NCI-H69 (cell line): ENCODE results near the gene USP21.

Source experiments
- DNase-seq: peaks from one replicate; lab custom pipeline; 2025; lab: John Stamatoyannopoulos, UW

Gene USP21

GRCh38 chr1:161193561-161194235 is 34.4 kb downstream of the USP21 start:
- no peak for DNase-seq

- DNase-seq: no peak
Measured at GRCh38 chr1:161195171-161195570, 35.9 kb downstream of the USP21 start.

GRCh38 chr1:161196111-161196510 is 36.8 kb downstream of the USP21 start:
- DNase-seq: no peak

GRCh38 chr1:161196521-161197451 is 37.5 kb downstream of the USP21 start:
- DNase-seq: no peak

- no peak for DNase-seq
Measured at GRCh38 chr1:161197560-161198193, 38.4 kb downstream of the USP21 start.

GRCh38 chr1:161198194-161198896 is 39.0 kb downstream of the USP21 start:
- DNase-seq: peak; percentile 79

- DNase-seq: peak; percentile 49
Measured at GRCh38 chr1:161198897-161199431, 39.7 kb downstream of the USP21 start, which contains the start of gene ADAMTS4. TSS of gene ADAMTS4 (minus strand) at chr1:161199054. CDS start at chr1:161198627, 427 bp downstream.

- peak; percentile 68 for DNase-seq
Measured at GRCh38 chr1:161199506-161200139, 40.3 kb downstream of the USP21 start.

- DNase-seq: peak; percentile 41
Measured at GRCh38 chr1:161200421-161200991, 41.2 kb downstream of the USP21 start.

- peak; percentile 44 for DNase-seq
Measured at GRCh38 chr1:161200992-161201835, 41.9 kb downstream of the USP21 start.

GRCh38 chr1:161201836-161202712 is 42.8 kb downstream of the USP21 start, which contains the start of gene NDUFS2:
TSS of gene NDUFS2 (plus strand) at chr1:161202367. CDS start at chr1:161202386, 19 bp downstream.
- peak; percentile 100 for DNase-seq

- DNase-seq: no peak
Measured at GRCh38 chr1:161206411-161207140, 47.3 kb downstream of the USP21 start.

- no peak for DNase-seq
Measured at GRCh38 chr1:161207173-161207572, 47.9 kb downstream of the USP21 start.

- DNase-seq: peak; percentile 82
Measured at GRCh38 chr1:161209790-161210409, 50.6 kb downstream of the USP21 start.

GRCh38 chr1:161214369-161214768 is 55.1 kb downstream of the USP21 start:
- no peak for DNase-seq

- no peak for DNase-seq
Measured at GRCh38 chr1:161215076-161215475, 55.8 kb downstream of the USP21 start, which contains the start of gene FCER1G. TSS of gene FCER1G (plus strand) at chr1:161215295. CDS start at chr1:161215322, 27 bp downstream.
